ENCODE results near the gene TSTD2.
"Not testable (repeated sequence)": the region's sequence is repeated elsewhere in the genome, so short reads cannot be mapped to it uniquely, and the experiment has no call there.

The TSTD2 gene

GRCh38 chr9:97579914-97580313, 53.3 kb downstream of the TSTD2 start:
- no peak overlapping the region for H3K4me3 ChIP-seq (ENCODE audit: low read depth, low read length)
- in situ Hi-C loops (cut with HindIII; ENCODE audit: low sequenced_read_pairs): no loop called here
- DNase-seq (ENCODE audit: low read depth): no peak
- TF ChIP-seq CTCF (IDR thresholded peaks at IDR 0.05; ENCODE audit: low read depth, low read length, missing control alignments): no peak

- DNase-seq (ENCODE audit: low read depth): no peak
- in situ Hi-C loops (cut with HindIII; ENCODE audit: low sequenced_read_pairs): no loop called here
- no peak for TF ChIP-seq CTCF (IDR thresholded peaks at IDR 0.05; ENCODE audit: low read depth, low read length, missing control alignments)
- no peak overlapping the region for H3K4me3 ChIP-seq (ENCODE audit: low read depth, low read length)
These were observed 54.3 kb downstream of the TSTD2 start for GRCh38 chr9:97578846-97579245.

- TF ChIP-seq CTCF (IDR thresholded peaks at IDR 0.05; ENCODE audit: low read depth, low read length, missing control alignments): no peak
- no peak for DNase-seq (ENCODE audit: low read depth)
- no peak overlapping the region for H3K4me3 ChIP-seq (ENCODE audit: low read depth, low read length)
- in situ Hi-C loops (cut with HindIII; ENCODE audit: low sequenced_read_pairs): no loop called here
These were observed 56.1 kb downstream of the TSTD2 start for GRCh38 chr9:97577051-97577450.

- in situ Hi-C loops (cut with HindIII; ENCODE audit: low sequenced_read_pairs): no loop called here
- H3K4me3 ChIP-seq (ENCODE audit: low read depth, low read length): no peak overlapping the region
- DNase-seq (ENCODE audit: low read depth): no peak
- TF ChIP-seq CTCF (IDR thresholded peaks at IDR 0.05; ENCODE audit: low read depth, low read length, missing control alignments): no peak
These were observed 57.4 kb downstream of the TSTD2 start for GRCh38 chr9:97575673-97576200.

- DNase-seq (ENCODE audit: low read depth): not testable (repeated sequence)
These were observed 58.1 kb downstream of the TSTD2 start for GRCh38 chr9:97574921-97575672.

GRCh38 chr9:97574101-97574571, 59.0 kb downstream of the TSTD2 start:
- DNase-seq (ENCODE audit: low read depth); H3K4me3 ChIP-seq (ENCODE audit: low read depth, low read length); in situ Hi-C loops (cut with HindIII; ENCODE audit: low sequenced_read_pairs): not testable (repeated sequence)

More at GRCh38 chr9:97574921-97575672, 58.1 kb downstream of the TSTD2 start:
- in situ Hi-C loops (cut with HindIII; ENCODE audit: low sequenced_read_pairs); H3K4me3 ChIP-seq (ENCODE audit: low read depth, low read length): not testable (repeated sequence)

- in situ Hi-C loops (cut with HindIII; ENCODE audit: low sequenced_read_pairs): no loop called here
- DNase-seq (ENCODE audit: low read depth): no peak
- TF ChIP-seq CTCF (IDR thresholded peaks at IDR 0.05; ENCODE audit: low read depth, low read length, missing control alignments): no peak
- no peak overlapping the region for H3K4me3 ChIP-seq (ENCODE audit: low read depth, low read length)
These were observed 59.6 kb downstream of the TSTD2 start for GRCh38 chr9:97573482-97574073.

Data from astrocyte of the cerebellum (primary cell).